ENCODE results near the gene IL17D.
A peak's percentile ranks its signal among the peaks of the same experiment; 100 is the strongest.

The IL17D gene

GRCh38 chr13:20691616-20692015, 11.9 kb upstream of the IL17D start:
- no peak for DNase-seq (ENCODE audit: low read depth)

GRCh38 chr13:20696073-20696472, 7.4 kb upstream of the IL17D start:
- no peak for DNase-seq (ENCODE audit: low read depth)

- no peak for DNase-seq (ENCODE audit: low read depth)
These were observed 3.8 kb upstream of the IL17D start for GRCh38 chr13:20699715-20700114.

- DNase-seq (ENCODE audit: low read depth), result no peak
These were observed 3.2 kb upstream of the IL17D start for GRCh38 chr13:20700288-20700687.

GRCh38 chr13:20701461-20701860, 2.0 kb upstream of the IL17D start:
- DNase-seq (ENCODE audit: low read depth), result no peak

- no peak for DNase-seq (ENCODE audit: low read depth)
These were observed 977 bp upstream of the IL17D start for GRCh38 chr13:20702530-20702914.

GRCh38 chr13:20703780-20704458, 420 bp downstream of the IL17D start:
- peak; percentile 72 for DNase-seq (ENCODE audit: low read depth)

- DNase-seq (ENCODE audit: low read depth), result no peak
These were observed 1.1 kb downstream of the IL17D start for GRCh38 chr13:20704459-20705069.

GRCh38 chr13:20706661-20707060, 3.2 kb downstream of the IL17D start:
- DNase-seq (ENCODE audit: low read depth), result no peak

GRCh38 chr13:20708216-20708615, 4.7 kb downstream of the IL17D start:
- no peak for DNase-seq (ENCODE audit: low read depth)

- no peak for DNase-seq (ENCODE audit: low read depth)
These were observed 5.9 kb downstream of the IL17D start for GRCh38 chr13:20709369-20709768.

- DNase-seq (ENCODE audit: low read depth), result no peak
These were observed 6.3 kb downstream of the IL17D start for GRCh38 chr13:20709782-20710181.

GRCh38 chr13:20711301-20712044, 8.0 kb downstream of the IL17D start:
- DNase-seq (ENCODE audit: low read depth), result no peak

GRCh38 chr13:20713014-20713376, 9.5 kb downstream of the IL17D start:
- no peak for DNase-seq (ENCODE audit: low read depth)

GRCh38 chr13:20713751-20714150, 10.3 kb downstream of the IL17D start:
- DNase-seq (ENCODE audit: low read depth), result peak; percentile 20

GRCh38 chr13:20714161-20714560, 10.7 kb downstream of the IL17D start:
- DNase-seq (ENCODE audit: low read depth), result no peak

- DNase-seq (ENCODE audit: low read depth), result no peak
These were observed 11.2 kb downstream of the IL17D start for GRCh38 chr13:20714563-20715329.

- no peak for DNase-seq (ENCODE audit: low read depth)
These were observed 11.8 kb downstream of the IL17D start for GRCh38 chr13:20715330-20715712.

GRCh38 chr13:20716951-20717350, 13.5 kb downstream of the IL17D start:
- DNase-seq (ENCODE audit: low read depth), result no peak

- no peak for DNase-seq (ENCODE audit: low read depth)
These were observed 14.4 kb downstream of the IL17D start for GRCh38 chr13:20717581-20718542.

- DNase-seq (ENCODE audit: low read depth), result no peak
These were observed 15.6 kb downstream of the IL17D start for GRCh38 chr13:20718958-20719566.
